Peyer's patch (tissue), 4 donors: Measurements from ENCODE around the gene BMP2K.

Experiments
- POLR2A ChIP-seq, 2 donors: fragments of 450-650 bp; IDR thresholded peaks; one replicate each; pipeline ENCODE4 v1.5.1; 2017; ENCODE audit warnings: antibody characterized with exemption in 2 of 2, mild to moderate bottlenecking in 2 of 2, moderate library complexity in 2 of 2
- TF ChIP-seq, protein P1 (sequence below), 6 experiments: fragments of 450-650 bp in 4 of 6; fragments of 200-600 bp in 2 of 6; sonication (generic) in 1 of 6; IDR thresholded peaks; one replicate each; pipeline ENCODE4 v1.5.1; 2017 to 2019; ENCODE audit warnings: antibody characterized with exemption in 6 of 6, mild to moderate bottlenecking in 3 of 6, moderate library complexity in 1 of 6

- TF ChIP-seq POLR2A (IDR thresholded peaks at IDR 0.05), result no peak
- TF ChIP-seq, protein P1, sequence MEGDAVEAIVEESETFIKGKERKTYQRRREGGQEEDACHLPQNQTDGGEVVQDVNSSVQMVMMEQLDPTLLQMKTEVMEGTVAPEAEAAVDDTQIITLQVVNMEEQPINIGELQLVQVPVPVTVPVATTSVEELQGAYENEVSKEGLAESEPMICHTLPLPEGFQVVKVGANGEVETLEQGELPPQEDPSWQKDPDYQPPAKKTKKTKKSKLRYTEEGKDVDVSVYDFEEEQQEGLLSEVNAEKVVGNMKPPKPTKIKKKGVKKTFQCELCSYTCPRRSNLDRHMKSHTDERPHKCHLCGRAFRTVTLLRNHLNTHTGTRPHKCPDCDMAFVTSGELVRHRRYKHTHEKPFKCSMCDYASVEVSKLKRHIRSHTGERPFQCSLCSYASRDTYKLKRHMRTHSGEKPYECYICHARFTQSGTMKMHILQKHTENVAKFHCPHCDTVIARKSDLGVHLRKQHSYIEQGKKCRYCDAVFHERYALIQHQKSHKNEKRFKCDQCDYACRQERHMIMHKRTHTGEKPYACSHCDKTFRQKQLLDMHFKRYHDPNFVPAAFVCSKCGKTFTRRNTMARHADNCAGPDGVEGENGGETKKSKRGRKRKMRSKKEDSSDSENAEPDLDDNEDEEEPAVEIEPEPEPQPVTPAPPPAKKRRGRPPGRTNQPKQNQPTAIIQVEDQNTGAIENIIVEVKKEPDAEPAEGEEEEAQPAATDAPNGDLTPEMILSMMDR (IDR thresholded peaks at IDR 0.05), result no peak
Observed at GRCh38 chr4:78777576-78777940, 1.4 kb downstream of the BMP2K start.
